Tibial nerve (tissue), 4 donors: ENCODE measurements around the gene UNKL.

Source experiments
- EP300 ChIP-seq, 2 donors: sonication (generic); formaldehyde crosslinking; IDR thresholded peaks; one replicate each; pipeline ENCODE4 v1.6.1; 2017; ENCODE audit warnings: antibody characterized with exemption in 2 of 2, mild to moderate bottlenecking in 1 of 2
- POLR2A ChIP-seq, 2 donors: fragments of 450-650 bp; IDR thresholded peaks; one replicate each; pipeline ENCODE4 v1.6.1; 2017; ENCODE audit warnings: antibody characterized with exemption in 2 of 2, mild to moderate bottlenecking in 2 of 2, moderate library complexity in 2 of 2
- TF ChIP-seq, protein P1 (sequence below), 5 experiments: fragments of 200-600 bp in 3 of 5; fragments of 450-650 bp in 2 of 5; sonication (generic) in 3 of 5; IDR thresholded peaks; one replicate each; pipeline ENCODE4 v1.5.1; 2016 to 2019; ENCODE audit warnings: antibody characterized with exemption in 5 of 5, mild to moderate bottlenecking in 3 of 5, moderate library complexity in 2 of 5

- TF ChIP-seq, protein P1, sequence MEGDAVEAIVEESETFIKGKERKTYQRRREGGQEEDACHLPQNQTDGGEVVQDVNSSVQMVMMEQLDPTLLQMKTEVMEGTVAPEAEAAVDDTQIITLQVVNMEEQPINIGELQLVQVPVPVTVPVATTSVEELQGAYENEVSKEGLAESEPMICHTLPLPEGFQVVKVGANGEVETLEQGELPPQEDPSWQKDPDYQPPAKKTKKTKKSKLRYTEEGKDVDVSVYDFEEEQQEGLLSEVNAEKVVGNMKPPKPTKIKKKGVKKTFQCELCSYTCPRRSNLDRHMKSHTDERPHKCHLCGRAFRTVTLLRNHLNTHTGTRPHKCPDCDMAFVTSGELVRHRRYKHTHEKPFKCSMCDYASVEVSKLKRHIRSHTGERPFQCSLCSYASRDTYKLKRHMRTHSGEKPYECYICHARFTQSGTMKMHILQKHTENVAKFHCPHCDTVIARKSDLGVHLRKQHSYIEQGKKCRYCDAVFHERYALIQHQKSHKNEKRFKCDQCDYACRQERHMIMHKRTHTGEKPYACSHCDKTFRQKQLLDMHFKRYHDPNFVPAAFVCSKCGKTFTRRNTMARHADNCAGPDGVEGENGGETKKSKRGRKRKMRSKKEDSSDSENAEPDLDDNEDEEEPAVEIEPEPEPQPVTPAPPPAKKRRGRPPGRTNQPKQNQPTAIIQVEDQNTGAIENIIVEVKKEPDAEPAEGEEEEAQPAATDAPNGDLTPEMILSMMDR (IDR thresholded peaks at IDR 0.05), result no peak
- TF ChIP-seq EP300 (IDR thresholded peaks at IDR 0.05), result no peak
- no peak for TF ChIP-seq POLR2A (IDR thresholded peaks at IDR 0.05)
Measured at GRCh38 chr16:1458336-1458976, 44.0 kb upstream of the UNKL start.
